ENCODE data around the gene KCTD7.

The KCTD7 gene

DNA sequence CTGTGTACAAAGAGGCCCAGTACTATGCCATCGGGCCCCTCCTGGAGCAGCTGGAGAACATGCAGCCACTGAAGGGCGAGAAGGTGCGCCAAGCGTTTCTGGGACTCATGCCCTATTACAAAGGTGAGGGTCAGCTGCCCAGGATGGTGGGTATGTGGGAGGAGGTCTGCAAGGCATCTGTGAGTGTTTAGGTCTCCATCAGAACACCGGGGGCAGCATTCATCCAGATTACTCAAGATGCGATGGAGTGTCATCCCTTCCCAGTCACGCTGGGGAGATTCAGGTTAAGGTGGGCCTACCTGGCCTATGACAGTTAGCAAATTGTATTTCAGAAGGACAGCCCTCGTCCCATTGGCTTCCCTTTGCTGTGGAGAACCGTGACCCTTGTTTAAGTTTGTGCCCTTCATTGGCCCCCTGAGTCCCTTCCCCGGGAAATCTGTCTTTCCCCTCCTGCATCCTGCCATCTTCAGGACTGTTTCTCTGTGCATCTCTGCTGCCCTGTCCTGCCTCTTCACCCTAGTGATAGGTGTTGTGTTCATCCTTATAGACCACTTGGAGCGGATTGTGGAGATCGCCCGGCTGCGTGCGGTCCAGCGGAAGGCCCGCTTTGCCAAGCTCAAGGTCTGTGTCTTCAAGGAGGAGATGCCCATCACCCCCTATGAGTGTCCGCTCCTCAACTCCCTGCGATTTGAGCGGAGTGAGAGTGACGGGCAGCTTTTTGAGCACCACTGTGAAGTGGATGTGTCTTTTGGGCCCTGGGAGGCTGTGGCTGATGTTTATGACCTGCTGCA lies 9.8 kb downstream of the KCTD7 start:
- ChIA-PET POLR2A (no interaction called here), CTCF (no interaction called here)
- TF ChIP-seq NFRKB (IDR thresholded peaks at IDR 0.05) = no peak
- TF ChIP-seq BHLHE40 (IDR thresholded peaks at IDR 0.05; ENCODE audit: borderline replicate concordance) = no peak
- no peak for TF ChIP-seq CTBP1 (IDR thresholded peaks at IDR 0.05; ENCODE audit: borderline replicate concordance)
- no peak for TF ChIP-seq LEF1 (IDR thresholded peaks at IDR 0.05; ENCODE audit: borderline replicate concordance)
- TF ChIP-seq FOXM1 (IDR thresholded peaks at IDR 0.05; ENCODE audit: borderline replicate concordance) = no peak
- TF ChIP-seq L3MBTL2 (conservative IDR thresholded peaks at IDR 0.05) = no peak
- TF ChIP-seq SP1 (IDR thresholded peaks at IDR 0.05) = no peak
- TF ChIP-seq PKNOX1 (IDR thresholded peaks at IDR 0.05) = no peak
- TF ChIP-seq FOXK2 (IDR thresholded peaks at IDR 0.05) = no peak
- TF ChIP-seq ZNF384 (IDR thresholded peaks at IDR 0.05) = no peak
- TF ChIP-seq HDGF (IDR thresholded peaks at IDR 0.05; ENCODE audit: borderline replicate concordance) = no peak
- TF ChIP-seq TARDBP (IDR thresholded peaks at IDR 0.05) = no peak
- no peak for TF ChIP-seq FOXA1 (IDR thresholded peaks at IDR 0.05)
- TF ChIP-seq SUZ12 (IDR thresholded peaks at IDR 0.05) = no peak
- no peak for TF ChIP-seq ELF4 (IDR thresholded peaks at IDR 0.05)
- DNase-seq (ENCODE audit: extremely low spot score) = no peak

- POLR2A ChIA-PET = no interaction called here
- TF ChIP-seq L3MBTL2 (conservative IDR thresholded peaks at IDR 0.05) = no peak
- CTCF ChIA-PET = no interaction called here
- no peak for DNase-seq (ENCODE audit: extremely low spot score)
These were observed 11.1 kb downstream of the KCTD7 start for GRCh38 chr7:66639773-66640172.

- no peak for DNase-seq (ENCODE audit: extremely low spot score)
- TF ChIP-seq ARNT (IDR thresholded peaks at IDR 0.05) = no peak
- TF ChIP-seq ZNF384 (IDR thresholded peaks at IDR 0.05) = no peak
- no peak for TF ChIP-seq LEF1 (IDR thresholded peaks at IDR 0.05; ENCODE audit: borderline replicate concordance)
- no peak for TF ChIP-seq NFRKB (IDR thresholded peaks at IDR 0.05)
- no peak for TF ChIP-seq FOXM1 (IDR thresholded peaks at IDR 0.05; ENCODE audit: borderline replicate concordance)
- no peak for TF ChIP-seq FOXK2 (IDR thresholded peaks at IDR 0.05)
- CTCF ChIA-PET = no interaction called here
- POLR2A ChIA-PET = no interaction called here
These were observed 12.3 kb downstream of the KCTD7 start for GRCh38 chr7:66640802-66641525.

DNA sequence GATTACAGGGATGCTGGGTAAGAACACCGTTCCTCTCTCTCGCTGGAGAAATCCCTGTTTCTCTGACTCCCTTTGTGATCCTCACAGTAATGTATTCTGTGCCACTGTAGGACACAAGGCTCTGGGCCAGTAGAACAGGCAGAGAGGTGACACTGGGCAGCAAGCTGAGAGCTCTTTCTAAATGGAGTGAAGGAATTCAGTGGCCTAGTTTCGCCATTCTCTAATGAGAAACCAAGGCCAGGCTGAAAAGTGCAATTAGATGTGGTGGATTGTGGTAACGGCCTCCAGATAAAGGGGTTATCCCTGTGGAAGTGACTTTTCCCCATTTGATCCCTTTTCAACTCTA lies 12.8 kb downstream of the KCTD7 start:
- no peak for DNase-seq (ENCODE audit: extremely low spot score)
- POLR2A ChIA-PET = interaction anchor here (0.9 kb wide), 1 partner anchor 12 kb away, joined by 3 read pairs; no protein-coding TSS in a partner anchor
- TF ChIP-seq L3MBTL2 (conservative IDR thresholded peaks at IDR 0.05) (no peak), BHLHE40 (IDR thresholded peaks at IDR 0.05; ENCODE audit: borderline replicate concordance) (no peak), CTBP1 (IDR thresholded peaks at IDR 0.05; ENCODE audit: borderline replicate concordance) (no peak), ARNT (IDR thresholded peaks at IDR 0.05) (no peak), TARDBP (IDR thresholded peaks at IDR 0.05) (no peak), SUZ12 (IDR thresholded peaks at IDR 0.05) (no peak), FOXM1 (IDR thresholded peaks at IDR 0.05; ENCODE audit: borderline replicate concordance) (no peak), HDGF (IDR thresholded peaks at IDR 0.05; ENCODE audit: borderline replicate concordance) (no peak), PKNOX1 (IDR thresholded peaks at IDR 0.05) (no peak), ELF4 (IDR thresholded peaks at IDR 0.05) (no peak), NFRKB (IDR thresholded peaks at IDR 0.05) (no peak)
- CTCF ChIA-PET = no interaction called here

DNA sequence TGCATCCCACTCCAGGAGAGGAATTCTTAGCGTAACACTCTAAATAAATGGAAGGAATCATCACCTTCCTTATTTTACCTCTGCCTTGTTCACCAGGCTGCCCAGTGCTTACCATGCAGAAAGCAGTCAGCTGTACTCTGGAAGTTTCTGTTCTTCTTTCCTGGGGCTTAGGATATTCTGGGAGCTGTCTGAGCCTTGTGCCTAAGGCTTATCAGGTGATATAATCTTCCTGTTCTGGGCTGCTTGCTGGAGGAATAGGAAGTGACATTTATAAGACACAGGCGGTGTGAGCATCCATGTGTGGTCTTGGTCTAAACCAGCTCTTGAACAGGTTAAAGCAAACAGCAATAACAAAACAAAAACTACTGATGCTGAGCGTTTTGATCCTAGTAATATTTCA lies 13.5 kb downstream of the KCTD7 start:
- ChIA-PET CTCF (no interaction called here), POLR2A (interaction anchor here (0.9 kb wide), 1 partner anchor 11 kb away, joined by 3 read pairs; no protein-coding TSS in a partner anchor)
- TF ChIP-seq FOXK2 (IDR thresholded peaks at IDR 0.05) = no peak
- TF ChIP-seq ZNF384 (IDR thresholded peaks at IDR 0.05) = no peak
- TF ChIP-seq PKNOX1 (IDR thresholded peaks at IDR 0.05) = no peak
- TF ChIP-seq ELF4 (IDR thresholded peaks at IDR 0.05) = no peak
- TF ChIP-seq CTBP1 (IDR thresholded peaks at IDR 0.05; ENCODE audit: borderline replicate concordance) = no peak
- no peak for TF ChIP-seq HDGF (IDR thresholded peaks at IDR 0.05; ENCODE audit: borderline replicate concordance)
- no peak for TF ChIP-seq LEF1 (IDR thresholded peaks at IDR 0.05; ENCODE audit: borderline replicate concordance)
- TF ChIP-seq TARDBP (IDR thresholded peaks at IDR 0.05) = no peak
- no peak for TF ChIP-seq ARNT (IDR thresholded peaks at IDR 0.05)
- no peak for TF ChIP-seq BHLHE40 (IDR thresholded peaks at IDR 0.05; ENCODE audit: borderline replicate concordance)
- TF ChIP-seq NFRKB (IDR thresholded peaks at IDR 0.05) = no peak
- TF ChIP-seq SUZ12 (IDR thresholded peaks at IDR 0.05) = no peak
- no peak for TF ChIP-seq SP1 (IDR thresholded peaks at IDR 0.05)
- TF ChIP-seq L3MBTL2 (conservative IDR thresholded peaks at IDR 0.05) = no peak
- no peak for TF ChIP-seq FOXA1 (IDR thresholded peaks at IDR 0.05)
- DNase-seq (ENCODE audit: extremely low spot score) = no peak

- TF ChIP-seq ARNT (IDR thresholded peaks at IDR 0.05) (no peak), FOXK2 (IDR thresholded peaks at IDR 0.05) (no peak), PKNOX1 (IDR thresholded peaks at IDR 0.05) (no peak)
- DNase-seq (ENCODE audit: extremely low spot score) = no peak
- CTCF ChIA-PET = no interaction called here
- POLR2A ChIA-PET = interaction anchor here (1.3 kb wide), 1 partner anchor 11 kb away, joined by 5 read pairs; no protein-coding TSS in a partner anchor
These were observed 14.3 kb downstream of the KCTD7 start for GRCh38 chr7:66642932-66643331.

Measured in HEK293T (cell line).